Thymus (tissue), 11 donors: ENCODE measurements around the gene FLT3LG. TPM values are rescaled to one million over a fixed set of nuclear protein-coding genes. Genes with fewer than 3 reads are reported as not detected.

Experiments
- DNase-seq, 9 donors: peaks; one replicate each; pipeline ENCODE4 v3.0.0-alpha.2; 2013; ENCODE audit warnings: low spot score in 9 of 9, low read depth in 6 of 9, missing footprints in 1 of 9
- H3K27ac ChIP-seq, 2 donors: one replicate each; pipeline ENCODE4 v1.5.1; 2013; ENCODE audit warnings: control low read depth in 1 of 2, low read depth in 1 of 2, low read length in 1 of 2, mild to moderate bottlenecking in 1 of 2, moderate library complexity in 1 of 2
- H3K27me3 ChIP-seq, 2 donors: one replicate each; pipeline ENCODE4 v1.5.1; 2013; ENCODE audit warnings: low read length in 1 of 2; ENCODE audit not compliant: control insufficient read depth in 2 of 2, insufficient read depth in 1 of 2
- H3K36me3 ChIP-seq, 2 donors: one replicate each; pipeline ENCODE4 v1.5.1; 2013; ENCODE audit warnings: low read length in 1 of 2, mild to moderate bottlenecking in 1 of 2, moderate library complexity in 1 of 2; ENCODE audit not compliant: control insufficient read depth in 2 of 2, insufficient read depth in 2 of 2
- H3K4me1 ChIP-seq, 2 donors: one replicate each; pipeline ENCODE4 v1.5.1; 2013; ENCODE audit warnings: low read length in 2 of 2; ENCODE audit not compliant: control insufficient read depth in 2 of 2, insufficient read depth in 2 of 2
- H3K4me3 ChIP-seq, 2 donors: one replicate each; pipeline ENCODE4 v1.5.1; 2013; ENCODE audit warnings: low read length in 2 of 2, control low read depth in 1 of 2, mild to moderate bottlenecking in 1 of 2
- H3K9me3 ChIP-seq, 2 donors: one replicate each; pipeline ENCODE4 v1.5.1; 2013; ENCODE audit warnings: low read length in 1 of 2, mild to moderate bottlenecking in 1 of 2; ENCODE audit not compliant: control insufficient read depth in 2 of 2, insufficient read depth in 1 of 2
- WGBS: extraction: QIAGEN DNeasy Blood & Tissue Kit; methylation state at CpG from one replicate; pipeline ENCODE4 v1.1.7; 2013; 5-methylcytosine and 5-hydroxymethylcytosine counted together
- polyA plus RNA-seq: library from polyadenylated mRNA; stranded (reverse); fragments of 200-250 nt; gene quantifications from one replicate; pipeline ENCODE4 v1.2.3, GENCODE V29; 2013
- total RNA-seq: library from RNA; stranded (reverse); fragments of 120-200 nt; gene quantifications from one replicate; pipeline ENCODE4 v1.2.4, GENCODE V29; 2013
- donor health status: healthy.

The FLT3LG gene
- total and polyA plus RNA-seq, 2 donors, result 22.3 to 32.1 TPM

GRCh38 chr19:49530708-49531107, 56.7 kb downstream of the FLT3LG start:
- Histone ChIP-seq H3K27ac (no peak overlapping the region), H3K27me3 (peaks cover 4 to 41% of the 10 kb centered on the region in 2 donors), H3K4me1 (peaks cover 31 to 38% of the 10 kb centered on the region in 2 donors), H3K36me3 (no peaks in the 10 kb centered on the region), H3K9me3 (no peaks in the 10 kb centered on the region), H3K4me3 (no peak overlapping the region)
- no peak for DNase-seq
- WGBS, result 97% methylated on average over 7 of the region's 7 CpGs

DNA sequence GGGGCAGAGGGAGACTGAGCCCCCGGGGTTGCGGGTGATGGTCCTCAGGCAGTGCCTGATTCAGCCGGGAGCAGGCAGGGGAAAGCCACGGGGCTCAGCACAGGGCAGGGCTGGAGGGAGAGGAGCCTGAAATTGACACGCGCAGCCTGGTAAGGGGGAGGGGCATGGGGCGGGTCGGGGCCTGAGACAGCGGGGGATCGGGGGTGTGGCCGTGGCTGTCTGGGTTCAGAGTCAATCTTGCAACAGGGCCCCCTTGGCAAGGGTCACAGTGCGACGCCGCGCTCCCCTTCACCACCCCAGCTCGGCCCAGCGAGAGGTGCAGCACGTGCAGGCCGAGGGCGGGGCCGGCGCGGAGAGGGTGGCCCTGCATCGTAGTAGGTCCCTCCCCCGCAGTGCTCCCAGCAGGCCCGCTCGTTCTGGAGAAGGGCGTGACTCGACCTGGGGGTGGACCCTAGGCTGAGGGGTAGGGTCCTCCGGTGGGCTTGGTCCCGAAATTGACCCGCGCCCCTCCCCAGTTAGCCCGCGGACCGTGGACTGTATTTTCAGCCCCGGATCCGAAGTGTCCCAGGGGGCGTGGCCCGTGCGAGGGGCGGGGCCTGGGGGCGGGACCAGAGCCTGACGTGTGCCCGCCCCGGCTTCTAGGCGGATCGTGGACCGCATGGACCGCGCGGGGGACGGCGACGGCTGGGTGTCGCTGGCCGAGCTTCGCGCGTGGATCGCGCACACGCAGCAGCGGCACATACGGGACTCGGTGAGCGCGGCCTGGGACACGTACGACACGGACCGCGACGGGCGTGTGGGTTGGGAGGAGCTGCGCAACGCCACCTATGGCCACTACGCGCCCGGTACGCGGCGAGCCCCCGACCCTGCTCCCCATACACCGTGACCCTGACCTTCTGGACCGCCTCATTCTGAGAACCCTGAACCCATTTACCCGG, 59.8 kb downstream of the FLT3LG start:
- Histone ChIP-seq H3K4me3 (peak overlapping the region; percentile 50 to 62), H3K4me1 (peaks cover 21 to 30% of the 10 kb centered on the region in 2 donors), H3K9me3 (no peaks in the 10 kb centered on the region), H3K27ac (no peak overlapping the region), H3K27me3 (peaks cover 4 to 30% of the 10 kb centered on the region in 2 donors), H3K36me3 (no peaks in the 10 kb centered on the region)
- WGBS, result 1% methylated on average over 87 of the region's 87 CpGs
- peak in 6 of 9 donors; percentile 59 to 87 (median 70) for DNase-seq

GRCh38 chr19:49534632-49535385, 60.8 kb downstream of the FLT3LG start:
- Histone ChIP-seq H3K36me3 (peaks cover 0 to 4% of the 10 kb centered on the region in 2 donors), H3K27ac (no peak overlapping the region), H3K4me3 (no peak overlapping the region), H3K4me1 (peaks cover 21 to 30% of the 10 kb centered on the region in 2 donors), H3K9me3 (no peaks in the 10 kb centered on the region), H3K27me3 (peaks cover 4 to 27% of the 10 kb centered on the region in 2 donors)
- DNase-seq, result no peak
- WGBS, result 7% methylated on average over 8 of the region's 8 CpGs

Other genes starting within 250 kb of the FLT3LG start
- gene SLC6A16, start 149.0 kb upstream of the FLT3LG start, total RNA-seq, result 0.76 TPM
- gene SLC6A16, start 149.0 kb upstream of the FLT3LG start, polyA plus RNA-seq, result 2.5 TPM
- 31.6 TPM for gene CD37, start 138.8 kb upstream of the FLT3LG start, total RNA-seq
- 78.4 TPM for gene CD37, start 138.8 kb upstream of the FLT3LG start, polyA plus RNA-seq
- 4.1 TPM for gene TEAD2, start 111.8 kb upstream of the FLT3LG start, total RNA-seq
- gene TEAD2, start 111.8 kb upstream of the FLT3LG start, polyA plus RNA-seq, result 6.6 TPM
- 0.14 TPM for gene DKKL1, start 110.3 kb upstream of the FLT3LG start, total RNA-seq
- 0.21 TPM for gene DKKL1, start 110.3 kb upstream of the FLT3LG start, polyA plus RNA-seq
- gene KASH5, start 86.0 kb upstream of the FLT3LG start, total RNA-seq, result 0.09 TPM
- gene KASH5, start 86.0 kb upstream of the FLT3LG start, polyA plus RNA-seq, result 0.09 TPM
- not detected for gene PTH2, start 50.8 kb upstream of the FLT3LG start, total RNA-seq
- gene PTH2, start 50.8 kb upstream of the FLT3LG start, polyA plus RNA-seq, result not detected
- not detected for gene GFY, start 48.8 kb upstream of the FLT3LG start, total RNA-seq
- 0.05 TPM for gene GFY, start 48.8 kb upstream of the FLT3LG start, polyA plus RNA-seq
- gene SLC17A7, start 32.7 kb upstream of the FLT3LG start, total RNA-seq, result under 0.01 TPM
- 0.57 TPM for gene SLC17A7, start 32.7 kb upstream of the FLT3LG start, polyA plus RNA-seq
- 99.1 TPM for gene PIH1D1, start 22.4 kb upstream of the FLT3LG start, total RNA-seq
- 130 TPM for gene PIH1D1, start 22.4 kb upstream of the FLT3LG start, polyA plus RNA-seq
- 28.5 TPM for gene ALDH16A1, start 21.0 kb upstream of the FLT3LG start, total RNA-seq
- gene ALDH16A1, start 21.0 kb upstream of the FLT3LG start, polyA plus RNA-seq, result 51.6 TPM
- 3,666 TPM for gene RPL13A, start 13.4 kb downstream of the FLT3LG start, total RNA-seq
- gene RPL13A, start 13.4 kb downstream of the FLT3LG start, polyA plus RNA-seq, result 4,231 TPM
- 3,463 TPM for gene RPS11, start 22.2 kb downstream of the FLT3LG start, total RNA-seq
- 4,965 TPM for gene RPS11, start 22.2 kb downstream of the FLT3LG start, polyA plus RNA-seq
- gene FCGRT, start 38.4 kb downstream of the FLT3LG start, total RNA-seq, result 120 TPM
- 166 TPM for gene FCGRT, start 38.4 kb downstream of the FLT3LG start, polyA plus RNA-seq
- gene RCN3, start 53.8 kb downstream of the FLT3LG start, total RNA-seq, result 8.8 TPM
- gene RCN3, start 53.8 kb downstream of the FLT3LG start, polyA plus RNA-seq, result 32.7 TPM
- gene NOSIP, start 106.3 kb downstream of the FLT3LG start, total RNA-seq, result 137 TPM
- 156 TPM for gene NOSIP, start 106.3 kb downstream of the FLT3LG start, polyA plus RNA-seq
- 2.2 TPM for gene PRRG2, start 107.1 kb downstream of the FLT3LG start, total RNA-seq
- gene PRRG2, start 107.1 kb downstream of the FLT3LG start, polyA plus RNA-seq, result 5.5 TPM
- gene PRR12, start 117.0 kb downstream of the FLT3LG start, total RNA-seq, result 2.3 TPM
- 10.2 TPM for gene PRR12, start 117.0 kb downstream of the FLT3LG start, polyA plus RNA-seq
- 12.7 TPM for gene RRAS, start 165.9 kb downstream of the FLT3LG start, total RNA-seq
- 60.9 TPM for gene RRAS, start 165.9 kb downstream of the FLT3LG start, polyA plus RNA-seq
- 3.2 TPM for gene SCAF1, start 168.0 kb downstream of the FLT3LG start, total RNA-seq
- gene SCAF1, start 168.0 kb downstream of the FLT3LG start, polyA plus RNA-seq, result 17.2 TPM
- gene IRF3, start 191.6 kb downstream of the FLT3LG start, total RNA-seq, result 83.6 TPM
- 259 TPM for gene IRF3, start 191.6 kb downstream of the FLT3LG start, polyA plus RNA-seq
- 18.7 TPM for gene BCL2L12, start 191.7 kb downstream of the FLT3LG start, total RNA-seq
- gene BCL2L12, start 191.7 kb downstream of the FLT3LG start, polyA plus RNA-seq, result 27.1 TPM
- gene PRMT1, start 203.1 kb downstream of the FLT3LG start, total RNA-seq, result 173 TPM
- gene PRMT1, start 203.1 kb downstream of the FLT3LG start, polyA plus RNA-seq, result 101 TPM
- 0.47 TPM for gene ADM5, start 215.4 kb downstream of the FLT3LG start, total RNA-seq
- gene ADM5, start 215.4 kb downstream of the FLT3LG start, polyA plus RNA-seq, result 5.5 TPM
- 0.61 TPM for gene CPT1C, start 216.9 kb downstream of the FLT3LG start, total RNA-seq
- gene CPT1C, start 216.9 kb downstream of the FLT3LG start, polyA plus RNA-seq, result 3.5 TPM